ENCODE results near the gene FAAP100.

The FAAP100 gene

GRCh38 chr17:81522491-81523401 is 29.4 kb downstream of the FAAP100 start:
- no peak for DNase-seq

- DNase-seq: no peak
Measured at GRCh38 chr17:81520021-81520901, 31.9 kb downstream of the FAAP100 start.

- DNase-seq: no peak
Measured at GRCh38 chr17:81519284-81520020, 32.7 kb downstream of the FAAP100 start.

GRCh38 chr17:81518785-81519283 is 33.3 kb downstream of the FAAP100 start:
- no peak for DNase-seq

- DNase-seq: no peak
Measured at GRCh38 chr17:81518113-81518784, 33.9 kb downstream of the FAAP100 start.

GRCh38 chr17:81517339-81518112 is 34.6 kb downstream of the FAAP100 start:
- DNase-seq: no peak

- DNase-seq: no peak
Measured at GRCh38 chr17:81517009-81517338, 35.2 kb downstream of the FAAP100 start.

- DNase-seq: no peak
Measured at GRCh38 chr17:81516439-81516838, 35.7 kb downstream of the FAAP100 start.

GRCh38 chr17:81515530-81516041 is 36.6 kb downstream of the FAAP100 start:
- no peak for DNase-seq

- peak; percentile 74 for DNase-seq
Measured at GRCh38 chr17:81514739-81515529, 37.2 kb downstream of the FAAP100 start.

- DNase-seq: no peak
Measured at GRCh38 chr17:81514489-81514738, 37.7 kb downstream of the FAAP100 start.

GRCh38 chr17:81513753-81514488 is 38.2 kb downstream of the FAAP100 start:
- DNase-seq: peak; percentile 73

- DNase-seq: peak; percentile 73
Measured at GRCh38 chr17:81513372-81513752, 38.8 kb downstream of the FAAP100 start.

GRCh38 chr17:81512562-81513371 is 39.4 kb downstream of the FAAP100 start, which contains the start of gene ACTG1:
TSS of gene ACTG1 (minus strand) at chr17:81512799. CDS start at chr17:81512354, 445 bp downstream.
- DNase-seq: peak; percentile 89

- DNase-seq: no peak
Measured at GRCh38 chr17:81511804-81512561, 40.2 kb downstream of the FAAP100 start.

GRCh38 chr17:81511554-81511803 is 40.7 kb downstream of the FAAP100 start:
- DNase-seq: no peak

- DNase-seq: no peak
Measured at GRCh38 chr17:81510785-81511553, 41.2 kb downstream of the FAAP100 start.

Measured in NCI-H2227 treated with DMSO at 0.1 percent for 48 hours (cell line).